HG03457 (cell line): ENCODE data around the gene MDC1.
A peak's percentile ranks its signal among the peaks of the same experiment; 100 is the strongest.

ENCODE experiments used
- ATAC-seq: cut with Tn5 transposase; IDR thresholded peaks from one replicate; pipeline ENCODE4 v1.9.1; 2021; ENCODE audit warnings: moderate number of reproducible peaks; ENCODE audit not compliant: unreplicated experiment

The MDC1 gene

GRCh38 chr6:30747902-30748769 lies 31.1 kb upstream of the MDC1 start:
- no peak for ATAC-seq

DNA sequence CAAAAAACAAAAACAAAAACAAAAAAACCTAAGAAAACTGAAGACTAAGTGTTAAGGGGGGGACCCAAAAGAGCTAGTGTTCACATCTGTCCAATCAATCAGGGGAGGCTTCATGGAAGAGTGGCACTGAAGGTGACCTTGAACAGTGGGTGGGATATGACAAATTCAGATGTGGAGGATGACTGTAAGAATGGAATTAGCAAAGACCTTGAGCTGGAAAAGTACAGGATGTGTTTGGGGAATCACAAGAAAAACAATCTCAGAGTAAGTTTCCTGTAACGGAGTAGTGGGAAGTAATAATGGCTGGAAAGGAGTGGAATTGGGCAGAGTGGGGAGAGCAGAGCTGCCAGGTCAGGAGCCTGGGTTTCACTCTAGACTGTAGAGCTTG lies 30.2 kb upstream of the MDC1 start:
- ATAC-seq: no peak

- no peak for ATAC-seq
Measured at GRCh38 chr6:30744054-30744805, 27.1 kb upstream of the MDC1 start, which contains the start of gene IER3. Gene IER3 (minus strand): TSS chr6:30744547. CDS start chr6:30744518, 29 bp downstream.

GRCh38 chr6:30743099-30744053 lies 26.3 kb upstream of the MDC1 start:
- ATAC-seq: no peak

DNA sequence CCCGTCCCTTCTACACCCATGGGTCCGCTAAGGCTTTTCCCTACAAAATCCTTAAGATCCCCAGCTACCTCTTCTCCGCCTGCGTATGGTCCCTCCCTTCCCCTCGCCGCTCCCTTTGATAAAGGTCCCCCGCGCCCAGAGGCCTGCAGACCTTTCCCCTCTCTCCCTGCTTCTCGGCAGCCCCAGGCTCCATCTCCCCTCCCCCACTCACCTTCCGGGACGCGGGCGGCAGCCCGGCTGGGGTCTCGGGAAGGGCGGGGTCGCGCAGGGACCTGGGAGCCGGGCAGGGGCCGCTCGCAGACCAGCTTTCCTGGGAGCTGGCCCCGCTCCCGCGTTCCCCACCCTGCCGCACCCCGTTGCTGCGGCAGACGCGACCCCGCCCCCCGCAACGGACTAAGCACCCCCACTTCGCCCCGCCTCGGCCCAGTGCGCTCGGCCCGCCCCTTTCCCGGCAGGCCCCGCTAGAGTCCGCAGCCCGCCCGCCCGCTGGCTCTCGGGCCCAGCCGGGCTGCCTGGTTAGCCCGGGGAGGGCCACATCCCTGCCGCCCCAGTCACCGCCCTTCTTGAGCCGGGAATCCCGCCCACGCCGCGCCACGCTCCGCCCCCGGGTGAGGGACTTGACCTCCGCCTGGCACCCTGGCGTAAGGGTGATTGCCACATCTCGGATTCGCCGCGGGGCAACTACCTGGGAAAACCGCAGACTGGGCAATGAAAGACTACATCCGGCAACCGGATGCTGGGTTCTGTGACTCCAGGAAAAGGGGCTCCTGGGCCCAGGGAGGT lies 25.4 kb upstream of the MDC1 start, which contains the start of gene FLOT1:
Gene FLOT1, minus strand, starts transcription at position 372 of the 783 bp plus-strand sequence. CDS start 498 bp downstream, outside the sequence.
- ATAC-seq: peak; percentile 44

DNA sequence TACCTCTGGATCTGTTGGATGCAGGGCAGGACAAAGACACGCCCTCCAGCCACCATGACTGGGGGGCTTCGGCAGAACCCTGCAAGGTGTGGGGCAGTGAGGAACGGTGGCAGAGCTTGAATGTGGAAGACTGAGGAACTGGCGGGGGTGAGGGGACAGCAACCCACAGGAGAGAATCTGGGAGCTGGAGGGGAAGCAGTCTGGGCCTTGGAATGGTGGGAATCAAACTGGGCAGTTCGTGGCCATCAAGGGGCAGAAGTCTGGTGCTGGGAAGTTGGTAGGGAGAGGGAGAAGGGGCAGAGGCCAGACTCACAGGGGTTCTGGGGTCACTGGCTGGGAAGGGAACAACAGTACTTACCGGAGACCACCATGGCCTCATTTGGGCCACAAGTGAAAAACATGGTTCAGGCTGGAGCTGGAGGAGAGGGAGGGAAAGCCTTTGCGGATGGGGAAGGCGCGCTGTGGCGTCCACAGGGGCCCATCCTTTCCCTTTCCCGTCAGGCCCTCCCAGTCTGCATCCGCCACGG lies 24.8 kb upstream of the MDC1 start:
- ATAC-seq: no peak

DNA sequence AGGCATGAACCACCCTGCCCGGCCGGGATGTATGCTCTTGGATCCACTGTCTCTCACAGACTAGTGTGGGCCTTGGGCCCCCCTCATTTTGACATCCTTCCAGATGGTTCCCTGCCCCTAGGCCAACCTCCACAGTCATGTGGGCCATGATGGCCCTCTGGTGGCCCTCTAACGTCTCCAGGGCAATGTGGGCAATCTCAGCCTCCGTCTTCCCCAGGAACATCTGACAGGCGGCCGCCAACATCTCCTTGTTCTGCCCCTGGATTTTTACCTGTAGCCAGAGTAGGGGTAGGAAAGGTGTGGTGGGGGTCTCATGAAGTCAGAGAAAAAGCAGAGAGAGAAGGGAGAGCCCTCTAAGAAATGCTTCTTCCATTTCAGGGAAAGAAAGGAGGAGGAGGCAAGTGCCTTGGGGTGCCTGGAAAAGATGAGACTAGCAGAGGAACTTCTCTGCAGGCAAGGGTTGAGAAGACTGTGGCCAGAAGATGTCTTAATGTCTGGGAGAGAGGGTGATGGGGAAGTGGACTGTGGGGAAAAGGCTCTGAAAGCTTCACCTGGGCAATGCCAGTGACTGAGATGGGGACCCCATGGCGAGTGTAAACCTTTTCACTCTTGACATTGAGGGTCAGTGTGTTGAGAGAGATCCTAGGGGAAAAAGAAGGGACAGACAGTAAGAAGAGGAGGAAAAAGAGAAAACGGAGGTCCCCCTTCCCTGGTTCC lies 24.1 kb upstream of the MDC1 start:
- ATAC-seq: no peak

DNA sequence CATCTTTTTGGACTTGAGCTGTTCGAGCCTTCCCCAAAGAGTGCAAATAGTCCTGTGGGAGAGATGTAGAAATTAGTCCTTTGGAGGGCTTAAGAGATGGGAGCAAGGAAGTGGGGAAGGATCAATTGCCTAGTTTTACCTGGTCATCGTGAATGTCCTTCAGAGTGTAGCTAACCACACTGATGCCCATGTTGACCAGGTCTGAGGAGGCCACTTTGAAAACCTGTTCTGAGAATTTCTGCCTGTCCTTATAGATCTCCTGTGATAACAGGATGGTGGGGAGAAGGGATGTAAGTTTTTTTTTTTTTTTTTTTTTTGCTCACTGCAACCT lies 23.4 kb upstream of the MDC1 start:
- ATAC-seq: no peak

DNA sequence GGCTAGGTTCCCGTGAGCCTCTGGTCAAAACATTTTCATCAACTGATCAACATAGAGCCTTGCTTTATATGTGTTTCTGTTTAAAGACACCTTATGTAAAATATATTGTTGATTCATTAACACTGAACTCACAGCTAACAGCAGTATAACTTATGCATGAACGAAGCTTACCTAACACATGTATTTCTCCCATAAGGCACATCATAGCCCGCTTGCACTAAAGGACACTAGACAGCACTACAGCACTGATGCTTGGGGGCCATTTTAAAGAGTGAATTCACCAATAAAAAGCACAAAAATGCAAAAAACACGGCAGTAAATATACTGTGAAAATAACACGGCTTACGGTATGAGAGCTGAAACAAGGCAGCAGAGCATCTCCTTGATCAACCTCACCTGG lies 21.5 kb upstream of the MDC1 start:
- ATAC-seq: no peak

GRCh38 chr6:30735668-30736314 lies 18.7 kb upstream of the MDC1 start:
- ATAC-seq: no peak

- no peak for ATAC-seq
Measured at GRCh38 chr6:30732237-30732943, 15.3 kb upstream of the MDC1 start.

GRCh38 chr6:30730601-30731435 lies 13.7 kb upstream of the MDC1 start:
- no peak for ATAC-seq

DNA sequence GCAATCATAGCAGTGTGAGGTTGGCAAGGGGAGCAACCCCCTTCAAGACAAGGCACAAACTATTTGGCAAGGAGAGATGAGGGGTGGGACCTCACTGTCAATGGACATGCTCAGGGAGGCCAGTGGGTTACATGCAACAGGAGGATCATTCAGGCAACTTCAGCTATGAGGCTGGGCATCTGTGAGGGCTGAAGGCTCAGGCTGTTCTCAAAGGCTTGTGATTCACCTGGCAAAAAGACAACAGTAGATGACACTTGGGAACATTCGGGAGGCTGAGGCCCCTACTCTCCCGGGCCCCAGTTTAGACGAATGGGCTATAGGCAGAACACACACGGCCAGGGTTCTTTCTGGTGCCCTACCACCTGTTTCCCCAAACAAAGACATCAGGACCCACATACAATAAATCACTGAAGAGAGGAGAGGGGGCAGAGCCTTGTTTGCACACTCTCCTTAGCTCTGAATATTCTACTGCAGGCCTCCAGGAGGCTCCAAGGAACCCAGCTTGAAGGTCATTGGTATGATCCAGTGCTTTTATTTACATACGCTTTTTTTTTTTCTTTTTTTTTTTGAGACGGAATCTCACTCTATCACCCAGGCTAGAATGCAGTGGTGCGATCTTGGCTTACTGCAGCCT lies 11.0 kb upstream of the MDC1 start:
- no peak for ATAC-seq

- no peak for ATAC-seq
Measured at GRCh38 chr6:30726506-30727413, 9.7 kb upstream of the MDC1 start.

DNA sequence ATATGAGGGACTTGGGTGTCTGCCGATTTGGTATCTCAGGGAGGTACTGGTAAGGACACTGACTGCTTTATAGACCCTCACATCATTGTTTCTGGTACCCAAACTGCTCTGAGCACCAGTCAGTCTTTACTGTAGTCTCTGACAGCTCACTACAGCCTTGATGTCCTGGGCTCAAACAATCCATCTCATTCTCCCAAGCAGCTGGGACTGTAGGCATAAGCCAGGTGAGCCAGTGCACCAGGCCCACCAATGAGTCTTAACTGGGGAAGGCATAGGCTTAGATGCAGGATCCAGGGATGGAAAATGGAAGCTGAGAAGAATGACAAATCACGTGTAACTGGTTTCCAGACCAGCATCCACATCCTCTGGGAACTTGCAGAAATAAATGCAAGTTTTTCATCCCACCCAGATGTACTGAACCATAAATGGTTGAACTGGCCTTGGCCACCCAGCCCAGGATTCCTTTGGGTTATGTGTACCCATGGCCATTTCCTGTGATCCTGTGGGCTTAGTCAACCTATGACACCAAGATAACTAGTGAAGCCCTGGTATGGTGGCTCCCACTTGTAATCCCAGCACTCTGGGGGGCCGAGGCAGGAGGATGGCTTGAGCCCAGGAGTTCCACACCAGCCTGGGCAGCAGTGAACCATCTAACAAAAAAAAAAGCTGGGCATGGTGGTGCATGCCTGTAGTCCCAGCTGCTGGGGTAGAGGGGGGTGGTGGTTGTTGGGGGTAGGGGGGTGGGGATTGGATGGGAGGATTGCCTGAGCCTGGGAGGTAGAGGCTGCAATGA lies 8.8 kb upstream of the MDC1 start:
- ATAC-seq: no peak
